GM18502 (cell line): Measurements from ENCODE around the gene ZP3.
"Not testable (repeated sequence)": the region's sequence is repeated elsewhere in the genome, so short reads cannot be mapped to it uniquely, and the experiment has no call there.

Source experiments
- ATAC-seq: cut with Tn5 transposase; IDR thresholded peaks from one replicate; pipeline ENCODE4 v1.9.1; 2021; ENCODE audit warnings: mild to moderate bottlenecking; ENCODE audit not compliant: unreplicated experiment, poor library complexity

ZP3 gene

GRCh38 chr7:76424413-76425111, at the start of gene ZP3:
TSS of gene ZP3 (plus strand) at chr7:76424950. CDS start at chr7:76424965, 15 bp downstream.
- peak; percentile 71 for ATAC-seq

GRCh38 chr7:76375251-76375650, 49.5 kb upstream of the ZP3 start:
- ATAC-seq = no peak

DNA sequence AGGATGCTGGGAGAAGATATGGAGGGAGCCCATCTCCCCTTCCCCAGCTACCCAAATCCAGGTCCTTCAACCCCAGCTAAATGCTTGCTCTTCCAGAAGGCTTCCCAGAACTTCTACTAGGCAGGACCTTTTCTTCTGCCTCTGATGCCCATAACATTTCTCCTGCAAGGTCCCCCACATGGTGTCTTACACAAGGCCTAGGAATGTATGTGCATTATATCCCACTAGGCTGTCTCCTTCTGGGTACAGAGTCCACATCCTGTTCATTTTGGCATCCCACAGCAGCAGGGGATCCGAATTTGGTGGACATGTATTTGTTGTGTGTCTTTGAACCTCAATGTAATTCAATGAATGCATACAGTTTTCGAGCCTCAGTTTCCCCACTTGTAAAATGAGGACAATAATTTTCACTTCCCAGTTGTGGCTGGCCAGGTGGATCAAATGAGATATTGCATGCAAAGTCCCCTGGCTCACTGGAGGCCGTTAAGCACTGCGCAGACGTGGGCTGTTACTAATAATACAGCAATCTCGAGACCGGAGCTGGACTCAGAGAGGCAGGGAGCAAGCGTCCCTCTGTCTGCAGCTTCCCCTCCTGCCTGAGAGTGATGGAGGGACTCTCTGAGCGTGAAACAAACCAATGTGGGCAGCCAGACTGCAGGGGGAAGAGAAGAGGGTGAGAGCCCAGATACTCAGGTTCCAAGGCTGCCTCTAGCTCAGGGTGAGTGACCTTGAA, 47.4 kb upstream of the ZP3 start:
- no peak for ATAC-seq

GRCh38 chr7:76380623-76380966, 44.2 kb upstream of the ZP3 start:
- no peak for ATAC-seq

GRCh38 chr7:76381814-76382213, 42.9 kb upstream of the ZP3 start:
- no peak for ATAC-seq

GRCh38 chr7:76383089-76383944, 41.4 kb upstream of the ZP3 start:
- no peak for ATAC-seq

- no peak for ATAC-seq
Observed at GRCh38 chr7:76386691-76387260, 38.0 kb upstream of the ZP3 start.

DNA sequence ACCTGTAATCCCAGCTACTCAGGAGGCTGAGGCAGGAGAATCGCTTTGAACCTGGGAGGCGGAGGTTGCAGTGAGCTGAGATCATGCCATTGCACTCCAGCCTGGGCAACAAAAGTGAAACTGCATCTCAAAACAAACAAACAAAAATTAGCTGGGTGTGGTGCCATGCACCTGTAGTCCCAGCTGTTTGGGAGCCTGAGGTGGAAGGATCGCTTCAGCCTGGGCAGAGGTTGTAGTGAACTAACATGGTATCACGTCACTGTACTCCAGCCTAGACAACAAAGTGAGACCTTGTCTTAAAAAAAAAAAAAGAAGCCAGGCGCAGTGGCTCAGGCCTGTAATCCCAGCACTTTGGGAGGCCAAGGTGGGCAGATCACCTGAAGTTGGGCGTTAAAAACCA, 37.0 kb upstream of the ZP3 start:
- not testable (repeated sequence) for ATAC-seq

- no peak for ATAC-seq
Observed at GRCh38 chr7:76390092-76390491, 34.7 kb upstream of the ZP3 start.

GRCh38 chr7:76392531-76393115, 32.1 kb upstream of the ZP3 start:
- ATAC-seq = no peak

DNA sequence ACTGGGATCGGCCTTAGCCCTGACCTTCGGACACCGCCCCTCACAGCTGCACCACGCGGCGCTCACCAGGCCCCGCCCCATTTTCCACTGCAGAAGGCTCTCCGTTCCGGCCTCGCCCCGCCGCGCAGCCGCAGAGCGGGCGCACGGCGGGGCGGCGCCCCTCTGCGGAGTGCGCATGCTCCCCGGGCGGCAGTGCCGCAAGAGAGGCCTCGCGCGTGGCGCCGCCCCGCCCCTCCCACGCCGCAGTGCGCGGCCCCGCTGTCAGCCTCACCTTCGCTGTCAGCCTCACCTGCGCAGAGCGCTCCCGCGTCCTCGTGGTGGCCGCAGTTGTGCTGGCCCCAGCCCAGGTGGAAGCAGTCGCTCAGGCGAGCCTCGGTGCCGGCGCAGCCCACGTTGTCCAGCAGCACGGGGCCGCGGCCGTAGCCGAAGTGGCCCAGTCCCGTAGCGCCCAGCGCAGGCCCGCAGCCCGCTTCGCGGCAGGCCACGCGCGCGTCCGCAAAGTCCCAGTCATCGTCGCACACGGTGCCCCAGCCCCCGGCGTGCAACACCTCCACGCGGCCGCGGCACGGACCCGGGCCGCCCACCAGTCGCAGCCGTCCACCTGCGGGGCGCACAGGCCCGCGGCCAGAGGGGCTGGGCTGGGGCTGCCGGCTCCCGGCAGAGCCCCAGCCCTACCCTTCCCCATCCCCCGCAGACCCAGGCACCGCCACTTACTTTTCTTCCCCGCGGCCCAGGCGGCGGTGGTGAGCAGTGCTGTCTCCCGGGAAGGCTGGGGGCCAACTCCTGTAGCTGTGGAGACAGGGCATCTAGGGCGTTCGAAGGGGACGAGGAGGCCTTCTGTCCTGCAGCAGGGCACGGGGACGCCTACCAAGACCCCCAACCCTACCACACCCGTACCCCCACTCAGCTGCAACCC, 31.4 kb upstream of the ZP3 start:
- peak; percentile 89 for ATAC-seq

- no peak for ATAC-seq
Observed at GRCh38 chr7:76394957-76395356, 29.8 kb upstream of the ZP3 start.

GRCh38 chr7:76395605-76395964, 29.2 kb upstream of the ZP3 start:
- ATAC-seq = not testable (repeated sequence)

DNA sequence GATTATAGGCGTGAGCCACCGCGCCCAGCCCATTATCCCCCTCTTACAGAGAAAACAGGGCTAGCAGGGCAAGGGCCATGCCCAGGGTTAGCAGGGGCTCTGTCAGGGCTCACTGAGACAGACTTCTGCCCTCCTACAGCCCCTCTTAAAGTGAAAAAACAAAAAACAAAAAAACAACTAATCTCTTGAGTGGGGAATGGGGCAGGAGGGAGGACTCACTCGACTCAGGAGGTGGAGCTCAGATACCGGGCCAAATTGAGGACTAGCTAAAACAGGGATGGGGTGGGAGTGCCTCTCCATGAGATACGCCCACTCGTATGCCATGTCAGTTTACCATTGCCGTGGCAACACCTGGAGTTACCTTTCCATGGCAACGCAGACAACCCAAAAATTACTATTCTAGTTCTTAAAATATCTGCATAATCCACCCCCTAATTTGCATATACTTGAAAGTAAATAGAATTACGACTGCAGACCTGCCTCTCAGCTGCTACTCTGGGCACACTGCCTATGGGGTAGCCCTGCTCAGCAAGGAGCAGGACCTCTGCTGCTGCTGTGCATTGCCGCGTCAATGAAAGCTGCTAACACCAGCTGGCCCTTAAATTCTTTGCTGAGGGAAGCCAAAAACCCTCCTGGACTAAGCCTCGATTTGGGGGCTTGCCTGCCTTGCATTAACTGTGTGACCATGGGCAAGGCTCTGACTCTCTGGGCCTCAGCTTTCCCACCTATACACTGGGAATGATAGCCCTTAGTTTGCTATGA, 28.6 kb upstream of the ZP3 start:
- no peak for ATAC-seq

DNA sequence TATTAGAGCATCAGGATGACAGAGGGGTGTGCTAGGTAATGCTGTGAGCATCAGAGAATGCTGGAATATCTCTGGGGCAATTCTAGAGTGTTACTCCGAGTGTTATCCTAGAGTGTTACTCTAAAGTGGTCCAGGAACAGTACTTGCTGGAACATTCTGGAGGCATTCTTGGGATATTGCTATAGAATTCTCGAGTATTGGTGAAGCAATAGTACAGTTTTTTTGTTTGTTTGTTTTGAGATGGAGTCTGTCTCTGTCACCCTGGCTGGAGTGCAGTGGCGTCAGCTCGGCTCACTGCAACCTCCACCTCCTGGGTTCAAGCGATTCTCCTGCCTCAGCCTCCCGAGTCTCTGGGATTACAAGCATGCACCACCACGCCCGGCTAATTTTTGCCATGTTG, 27.9 kb upstream of the ZP3 start:
- no peak for ATAC-seq

- no peak for ATAC-seq
Observed at GRCh38 chr7:76397409-76398183, 27.2 kb upstream of the ZP3 start.

- ATAC-seq = no peak
Observed at GRCh38 chr7:76400248-76400647, 24.5 kb upstream of the ZP3 start.

DNA sequence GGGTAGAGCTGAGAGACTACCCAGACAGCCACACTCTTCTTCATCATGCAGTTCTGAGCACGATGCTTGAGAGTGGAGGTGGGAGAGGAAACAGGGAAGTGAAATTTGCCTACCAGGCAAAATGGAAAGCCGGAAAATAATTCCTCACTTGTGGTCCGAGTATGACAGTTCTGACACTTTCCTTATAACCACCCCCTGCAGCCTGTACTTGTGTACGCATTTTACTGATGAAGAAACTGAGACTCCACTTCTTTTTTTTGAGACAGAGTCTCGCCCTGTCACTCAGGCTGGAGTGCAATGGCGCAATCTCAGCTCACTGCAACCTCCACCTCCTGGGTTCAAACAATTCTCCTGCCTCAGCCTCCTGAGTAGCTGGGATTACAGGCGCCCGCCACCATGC, 21.7 kb upstream of the ZP3 start:
- not testable (repeated sequence) for ATAC-seq
